Epithelial cell of alveolus of lung (primary cell): ENCODE data around the gene CFAP90. TPM values are rescaled to one million over a fixed set of nuclear protein-coding genes. Genes with fewer than 3 reads are reported as not detected.

Source experiments
- total RNA-seq: library from RNA; depleted of rRNA; stranded (reverse); fragments of >200 nt; gene quantifications from 2 replicates; pipeline ENCODE4 v1.2.1, GENCODE V29; 2015

CFAP90 gene
- 0.13 TPM in 1 of 2 replicates, not detected in the other for total RNA-seq

GRCh38 chr5:7850395-7851239 is at the start of gene CFAP90:
Gene CFAP90 (minus strand): TSS chr5:7851133. CDS start chr5:7851021, 112 bp downstream.

GRCh38 chr5:7868773-7869473 is 18.0 kb upstream of the CFAP90 start, which contains the start of the genes FASTKD3 and MTRR:
Gene FASTKD3 (minus strand): TSS chr5:7869031. CDS start chr5:7868083, 948 bp downstream.
Gene MTRR (plus strand): TSS chr5:7869148. CDS start chr5:7870795, 1,647 bp downstream.

Other genes starting within 250 kb of the CFAP90 start
- 7.2 and 18.8 TPM in 2 replicates for gene FASTKD3, start 17.9 kb upstream of the CFAP90 start, total RNA-seq
- 19.7 and 29.5 TPM in 2 replicates for gene MTRR, start 18.0 kb upstream of the CFAP90 start, total RNA-seq